HEK293T (cell line): ENCODE data around the gene DOK6.

Experiments
- ARNT ChIP-seq: fragments of 450-650 bp; IDR thresholded peaks from 2 replicates; pipeline ENCODE4 v1.6.1; 2017; ENCODE audit warnings: mild to moderate bottlenecking
- CTBP1 ChIP-seq: fragments of 450-650 bp; IDR thresholded peaks from 2 replicates; pipeline ENCODE4 v1.6.1; 2016; ENCODE audit warnings: borderline replicate concordance
- ELF4 ChIP-seq: fragments of 450-650 bp; IDR thresholded peaks from 2 replicates; pipeline ENCODE4 v1.6.1; 2017; ENCODE audit warnings: antibody characterized with exemption
- FOXA1 ChIP-seq: fragments of 450-650 bp; IDR thresholded peaks from 2 replicates; pipeline ENCODE4 v1.6.1; 2016; ENCODE audit warnings: mild to moderate bottlenecking
- FOXK2 ChIP-seq: fragments of 450-650 bp; IDR thresholded peaks from 2 replicates; pipeline ENCODE4 v1.6.1; 2016; ENCODE audit warnings: mild to moderate bottlenecking
- FOXM1 ChIP-seq: fragments of 450-650 bp; IDR thresholded peaks from 2 replicates; pipeline ENCODE4 v1.6.1; 2017; ENCODE audit warnings: mild to moderate bottlenecking, borderline replicate concordance
- HDGF ChIP-seq: fragments of 450-650 bp; IDR thresholded peaks from 2 replicates; pipeline ENCODE4 v1.6.1; 2017; ENCODE audit warnings: antibody characterized with exemption, borderline replicate concordance
- L3MBTL2 ChIP-seq: fragments of 450-650 bp; conservative IDR thresholded peaks from 2 replicates; pipeline ENCODE4 v1.6.1; 2016; ENCODE audit warnings: mild to moderate bottlenecking
- NFRKB ChIP-seq: fragments of 450-650 bp; IDR thresholded peaks from 2 replicates; pipeline ENCODE4 v1.6.1; 2016; ENCODE audit warnings: mild to moderate bottlenecking, moderate library complexity
- SP1 ChIP-seq: fragments of 450-650 bp; IDR thresholded peaks from 2 replicates; pipeline ENCODE4 v1.6.1; 2017
- SUZ12 ChIP-seq: fragments of 450-650 bp; IDR thresholded peaks from 2 replicates; pipeline ENCODE4 v1.6.1; 2016; ENCODE audit warnings: mild to moderate bottlenecking
- TARDBP ChIP-seq: fragments of 450-650 bp; IDR thresholded peaks from 2 replicates; pipeline ENCODE4 v1.6.1; 2016
- ZNF384 ChIP-seq: fragments of 450-650 bp; IDR thresholded peaks from 2 replicates; pipeline ENCODE4 v1.6.1; 2016
- TF ChIP-seq, protein P1 (sequence below): fragments of 450-650 bp; IDR thresholded peaks from 2 replicates; pipeline ENCODE4 v1.6.1; 2016

DNA sequence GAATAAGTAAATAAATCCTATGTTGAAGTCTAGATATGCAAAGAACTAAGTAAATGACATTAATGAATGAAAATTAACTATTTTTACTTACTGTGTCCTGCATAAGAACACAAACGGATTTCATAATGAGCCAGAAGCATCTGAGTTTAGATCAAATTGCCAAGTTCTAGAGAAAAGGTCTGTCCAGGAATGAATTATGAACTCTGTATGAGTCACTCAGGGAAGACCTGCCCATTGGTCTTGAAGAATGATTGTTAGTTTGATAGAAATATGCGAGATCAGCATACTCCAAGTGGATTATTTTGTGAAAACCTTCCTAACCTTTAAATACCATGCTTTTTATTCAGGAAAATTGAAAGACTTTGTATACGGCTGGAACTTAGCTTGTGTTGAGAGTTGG is 189.5 kb downstream of the DOK6 start:
- TF ChIP-seq HDGF (no peak), L3MBTL2 (no peak), FOXA1 (no peak), SP1 (no peak), FOXM1 (no peak), CTBP1 (no peak), TARDBP (no peak), ELF4 (no peak), ZNF384 (no peak), SUZ12 (no peak), NFRKB (no peak), ARNT (no peak), FOXK2 (no peak)
- TF ChIP-seq, protein P1, sequence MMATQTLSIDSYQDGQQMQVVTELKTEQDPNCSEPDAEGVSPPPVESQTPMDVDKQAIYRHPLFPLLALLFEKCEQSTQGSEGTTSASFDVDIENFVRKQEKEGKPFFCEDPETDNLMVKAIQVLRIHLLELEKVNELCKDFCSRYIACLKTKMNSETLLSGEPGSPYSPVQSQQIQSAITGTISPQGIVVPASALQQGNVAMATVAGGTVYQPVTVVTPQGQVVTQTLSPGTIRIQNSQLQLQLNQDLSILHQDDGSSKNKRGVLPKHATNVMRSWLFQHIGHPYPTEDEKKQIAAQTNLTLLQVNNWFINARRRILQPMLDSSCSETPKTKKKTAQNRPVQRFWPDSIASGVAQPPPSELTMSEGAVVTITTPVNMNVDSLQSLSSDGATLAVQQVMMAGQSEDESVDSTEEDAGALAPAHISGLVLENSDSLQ = no peak
